ENCODE results near the gene FBLN1.

GRCh38 chr22:45617948-45618347 is 115.3 kb downstream of the FBLN1 start:
- TF ChIP-seq GATA3 (IDR thresholded peaks at IDR 0.05; ENCODE audit: low read depth, low read length) (no peak), GATA2 (IDR thresholded peaks at IDR 0.05; ENCODE audit: low read depth, low read length) (no peak)

Measured in SH-SY5Y (cell line).